Effector memory CD8-positive, alpha-beta T cell (primary cell): ENCODE data around the gene PSMA8.
"Not testable (repeated sequence)": the region's sequence is repeated elsewhere in the genome, so short reads cannot be mapped to it uniquely, and the experiment has no call there.

ENCODE experiments used
- ATAC-seq: fragments of 150-1000 bp; cut with Tn5 transposase; replicated peaks from 2 replicates; pipeline ENCODE4 v1.10.0; 2021; ENCODE audit warnings: mild to moderate bottlenecking, moderate library complexity
- DNase-seq, 3 experiments: peaks; one replicate each; pipeline ENCODE4 v3.0.0; 2021
- H3K27ac Mint-ChIP-seq, 2 donors: one replicate each; pipeline ENCODE4 v1.8.0; 2022; ENCODE audit warnings: mild to moderate bottlenecking in 2 of 2, mixed read lengths in 2 of 2, moderate library complexity in 2 of 2
- H3K27me3 Mint-ChIP-seq, 2 donors: one replicate each; pipeline ENCODE4 v1.8.0; 2022; ENCODE audit warnings: mixed read lengths in 2 of 2
- H3K36me3 Mint-ChIP-seq: one replicate; pipeline ENCODE4 v1.8.0; 2022; ENCODE audit warnings: mild to moderate bottlenecking, moderate library complexity, mixed read lengths; ENCODE audit not compliant: insufficient read depth
- H3K4me1 Mint-ChIP-seq, 2 donors: one replicate each; pipeline ENCODE4 v1.8.0; 2022; ENCODE audit warnings: low read depth in 2 of 2, mixed read lengths in 2 of 2
- H3K4me3 Mint-ChIP-seq, 2 donors: one replicate each; pipeline ENCODE4 v1.8.0; 2022; ENCODE audit warnings: mild to moderate bottlenecking in 2 of 2, mixed read lengths in 2 of 2, moderate library complexity in 2 of 2
- H3K9me3 Mint-ChIP-seq, 2 donors: one replicate each; pipeline ENCODE4 v1.8.0; 2022; ENCODE audit warnings: mixed read lengths in 2 of 2

The PSMA8 gene

DNA sequence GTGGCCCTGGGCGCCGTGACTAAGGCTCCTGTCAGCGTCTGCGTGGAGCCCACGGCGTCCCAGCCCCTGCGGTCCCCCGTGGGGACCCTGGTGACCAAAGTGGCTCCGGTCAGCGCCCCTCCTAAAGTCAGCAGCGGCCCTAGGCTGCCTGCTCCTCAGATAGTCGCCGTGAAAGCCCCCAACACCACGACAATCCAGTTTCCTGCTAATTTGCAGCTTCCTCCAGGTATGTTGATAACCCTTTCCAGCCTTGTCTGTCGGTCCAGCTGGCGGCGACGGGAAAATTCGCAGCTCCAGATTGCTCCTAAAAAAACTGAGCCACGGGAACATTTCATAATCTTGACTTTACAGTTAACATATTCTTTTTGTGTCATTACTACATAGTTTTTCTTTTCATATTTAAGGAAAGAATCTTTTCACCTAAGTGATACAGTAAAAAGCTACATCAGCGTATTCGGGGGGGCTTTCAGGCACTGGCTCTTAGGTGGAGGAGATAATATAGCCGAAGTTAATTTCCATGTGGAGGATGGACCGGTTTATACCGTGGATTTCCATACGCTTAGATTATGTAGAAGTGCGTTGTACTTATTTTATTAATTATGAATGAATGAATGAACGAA, 93.5 kb downstream of the PSMA8 start:
- peaks cover 21% of the 10 kb centered on the region for H3K36me3 Mint-ChIP-seq
- ATAC-seq (no peak), DNase-seq (peak in 1 of 3 experiments; percentile 3)
- peak overlapping the region; percentile 92 to 95 for H3K27ac Mint-ChIP-seq
- peaks cover 0 to 5% of the 10 kb centered on the region in 2 donors for H3K27me3 Mint-ChIP-seq
- peak overlapping the region; percentile 87 to 93 for H3K4me3 Mint-ChIP-seq
- peaks cover 12 to 15% of the 10 kb centered on the region in 2 donors for H3K4me1 Mint-ChIP-seq
- H3K9me3 Mint-ChIP-seq: no peaks in the 10 kb centered on the region

DNA sequence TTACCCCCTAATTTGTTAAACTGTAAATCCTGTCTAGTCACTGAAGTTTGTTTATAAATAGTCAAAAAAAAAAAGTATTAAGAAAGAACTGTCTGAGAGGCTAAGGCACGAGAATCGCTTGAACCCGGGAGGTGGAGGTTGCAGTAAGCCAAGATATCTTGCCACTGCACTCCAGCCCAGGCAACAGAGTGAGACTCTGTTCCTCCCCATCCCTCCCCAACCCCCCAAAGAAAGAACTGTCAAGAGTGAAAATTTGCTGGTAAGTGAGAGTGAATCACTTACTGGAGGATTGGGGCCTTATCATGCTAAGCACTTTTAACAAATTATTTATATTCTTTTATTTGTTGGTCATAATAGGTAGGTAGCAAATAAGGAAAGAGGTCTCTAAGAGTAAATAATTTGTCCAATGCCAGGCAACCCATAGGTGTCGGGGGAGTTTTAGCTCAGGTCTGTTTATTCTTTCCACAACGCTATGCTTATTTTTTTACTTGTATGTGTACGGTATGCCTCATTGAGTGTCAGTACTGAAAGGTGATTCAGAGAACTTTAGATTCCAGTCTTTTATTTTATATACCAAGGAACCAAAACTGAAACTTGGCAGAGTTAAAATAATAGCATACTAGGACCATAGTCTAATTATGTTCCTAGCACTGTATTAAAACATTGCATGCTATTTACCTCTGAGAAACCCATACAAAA, 95.0 kb downstream of the PSMA8 start:
- DNase-seq: no peak
- H3K4me1 Mint-ChIP-seq: peaks cover 16 to 18% of the 10 kb centered on the region in 2 donors
- H3K36me3 Mint-ChIP-seq: peaks cover 21% of the 10 kb centered on the region
- ATAC-seq: no peak
- H3K9me3 Mint-ChIP-seq: no peaks in the 10 kb centered on the region
- peak overlapping the region in 1 of 2 donors; percentile 87 for H3K4me3 Mint-ChIP-seq
- peak overlapping the region in 1 of 2 donors; percentile 17 for H3K27ac Mint-ChIP-seq
- peaks cover 0 to 5% of the 10 kb centered on the region in 2 donors for H3K27me3 Mint-ChIP-seq

DNA sequence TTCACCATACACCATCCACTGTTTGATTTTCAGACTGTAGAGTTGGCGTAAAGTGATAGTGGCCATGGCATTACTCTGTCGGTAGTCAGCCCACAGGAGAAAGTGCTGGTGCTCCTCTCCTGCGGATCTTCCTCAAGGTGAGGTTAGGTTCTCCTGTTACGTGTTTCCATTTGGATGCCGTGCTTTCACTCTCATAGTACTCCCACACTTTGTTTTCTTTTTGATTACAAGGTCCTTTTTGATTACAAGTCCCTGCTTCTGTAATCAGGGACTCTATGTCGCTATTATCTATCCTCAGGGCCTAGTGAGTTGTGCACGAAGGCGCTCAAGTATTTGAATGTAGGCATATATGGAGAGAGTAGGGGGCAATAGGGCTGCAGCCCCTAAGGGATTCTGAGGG, 96.8 kb downstream of the PSMA8 start:
- Mint-ChIP-seq H3K9me3 (no peaks in the 10 kb centered on the region), H3K27me3 (no peaks in the 10 kb centered on the region), H3K4me1 (peaks cover 19 to 21% of the 10 kb centered on the region in 2 donors), H3K27ac (no peak overlapping the region), H3K36me3 (peaks cover 21% of the 10 kb centered on the region), H3K4me3 (no peak overlapping the region)
- ATAC-seq (no peak), DNase-seq (no peak)

DNA sequence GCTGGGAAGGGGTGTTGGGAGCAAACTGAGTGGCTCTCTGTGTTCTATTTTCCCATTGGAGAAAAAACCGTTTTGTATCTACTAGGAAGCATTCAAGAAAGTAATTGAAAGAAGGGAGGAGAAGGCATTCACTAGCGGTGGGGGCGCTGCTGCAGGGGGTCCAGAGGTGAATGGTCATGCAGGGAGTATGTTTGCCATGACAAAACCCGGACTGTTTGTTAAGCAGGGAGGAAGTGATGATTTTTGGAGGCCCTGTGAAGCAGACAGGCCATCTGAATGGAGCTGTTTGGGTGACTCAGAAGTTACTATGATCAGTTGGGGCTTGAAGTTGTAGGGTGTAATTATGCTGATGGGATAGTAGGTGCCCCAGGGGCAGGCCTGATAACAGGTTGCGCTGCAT, 99.5 kb downstream of the PSMA8 start:
- ATAC-seq (no peak), DNase-seq (no peak)
- no peaks in the 10 kb centered on the region for H3K9me3 Mint-ChIP-seq
- no peaks in the 10 kb centered on the region for H3K27me3 Mint-ChIP-seq
- H3K36me3 Mint-ChIP-seq: peaks cover 3% of the 10 kb centered on the region
- no peak overlapping the region for H3K27ac Mint-ChIP-seq
- peaks cover 8 to 9% of the 10 kb centered on the region in 2 donors for H3K4me1 Mint-ChIP-seq
- H3K4me3 Mint-ChIP-seq: no peak overlapping the region

DNA sequence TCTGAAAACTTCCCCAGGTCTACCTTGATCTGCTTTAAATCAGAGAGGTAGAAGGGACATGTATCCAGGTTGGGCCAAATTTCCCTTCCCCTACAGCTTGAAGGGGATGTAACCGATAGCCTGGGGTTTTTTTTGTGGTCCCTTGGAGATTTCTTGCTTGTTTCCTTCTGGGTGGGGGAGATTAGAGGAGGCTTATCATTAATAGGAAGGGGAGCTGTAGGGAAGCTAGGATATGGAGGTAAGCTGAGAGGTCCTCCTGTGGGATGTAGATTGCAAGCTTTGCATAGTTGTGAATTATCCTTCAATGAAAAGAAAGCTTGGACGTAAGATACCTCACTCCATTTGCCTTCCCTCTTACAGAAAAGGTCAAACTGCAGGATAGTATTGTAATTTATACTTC, 103.7 kb downstream of the PSMA8 start:
- not testable (repeated sequence) for H3K27ac Mint-ChIP-seq

DNA sequence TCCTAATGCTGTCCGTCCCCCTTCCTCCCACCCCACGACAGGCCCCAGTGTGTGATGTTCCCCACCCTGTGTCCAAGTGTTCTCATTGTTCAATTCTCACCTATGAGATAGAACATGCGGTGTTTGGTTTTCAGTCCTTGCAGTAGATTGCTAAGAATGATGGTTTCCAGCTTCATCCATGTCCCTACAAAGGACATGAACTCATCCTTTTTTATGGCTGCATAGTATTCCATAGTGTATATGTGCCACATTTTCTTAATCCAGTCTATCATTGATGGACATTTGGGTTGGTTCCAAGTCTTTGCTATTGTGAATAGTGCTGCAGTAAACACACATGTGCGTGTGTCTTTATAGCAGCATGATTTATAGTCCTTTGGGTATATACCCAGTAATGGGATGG, 105.0 kb downstream of the PSMA8 start:
- not testable (repeated sequence) for H3K4me3 Mint-ChIP-seq, H3K27me3 Mint-ChIP-seq, ATAC-seq, DNase-seq, H3K9me3 Mint-ChIP-seq, H3K4me1 Mint-ChIP-seq, H3K36me3 Mint-ChIP-seq, H3K27ac Mint-ChIP-seq

More for the DNA sequence above, 103.7 kb downstream of the PSMA8 start:
- not testable (repeated sequence) for ATAC-seq, DNase-seq, H3K36me3 Mint-ChIP-seq, H3K27me3 Mint-ChIP-seq, H3K9me3 Mint-ChIP-seq, H3K4me3 Mint-ChIP-seq, H3K4me1 Mint-ChIP-seq

DNA sequence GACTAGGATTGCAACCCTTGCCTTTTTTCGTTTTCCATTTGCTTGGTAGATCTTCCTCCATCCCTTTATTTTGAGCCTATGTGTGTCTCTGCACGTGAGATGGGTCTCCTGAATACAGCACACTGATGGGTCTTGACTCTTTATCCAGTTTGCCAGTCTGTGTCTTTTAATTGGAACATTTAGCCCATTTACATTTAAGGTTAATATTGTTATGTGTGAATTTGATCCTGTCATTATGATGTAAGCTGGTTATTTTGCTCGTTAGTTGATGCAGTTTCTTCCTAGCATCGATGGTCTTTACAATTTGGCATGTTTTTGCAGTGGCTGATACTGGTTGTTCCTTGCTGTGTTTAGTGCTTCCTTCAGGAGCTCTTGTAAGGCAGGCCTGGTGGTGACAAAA, 108.7 kb downstream of the PSMA8 start:
- not testable (repeated sequence) for ATAC-seq, H3K4me1 Mint-ChIP-seq, H3K9me3 Mint-ChIP-seq, H3K36me3 Mint-ChIP-seq, H3K27ac Mint-ChIP-seq, H3K27me3 Mint-ChIP-seq, DNase-seq, H3K4me3 Mint-ChIP-seq
